GM18873 (cell line): Measurements from ENCODE around the gene ZNF839.
A peak's percentile ranks its signal among the peaks of the same experiment; 100 is the strongest.
"Not testable (repeated sequence)": the region's sequence is repeated elsewhere in the genome, so short reads cannot be mapped to it uniquely, and the experiment has no call there.

Source experiments
- ATAC-seq: cut with Tn5 transposase; IDR thresholded peaks from one replicate; pipeline ENCODE4 v1.9.1; 2021; ENCODE audit warnings: mild to moderate bottlenecking, moderate library complexity, moderate number of reproducible peaks; ENCODE audit not compliant: unreplicated experiment, low FRiP score

ZNF839 gene

GRCh38 chr14:102319351-102320032 is at the start of gene ZNF839:
ZNF839 (plus strand) TSS chr14:102319746; CDS start chr14:102319766, 20 bp downstream.
- peak; percentile 42 for ATAC-seq

DNA sequence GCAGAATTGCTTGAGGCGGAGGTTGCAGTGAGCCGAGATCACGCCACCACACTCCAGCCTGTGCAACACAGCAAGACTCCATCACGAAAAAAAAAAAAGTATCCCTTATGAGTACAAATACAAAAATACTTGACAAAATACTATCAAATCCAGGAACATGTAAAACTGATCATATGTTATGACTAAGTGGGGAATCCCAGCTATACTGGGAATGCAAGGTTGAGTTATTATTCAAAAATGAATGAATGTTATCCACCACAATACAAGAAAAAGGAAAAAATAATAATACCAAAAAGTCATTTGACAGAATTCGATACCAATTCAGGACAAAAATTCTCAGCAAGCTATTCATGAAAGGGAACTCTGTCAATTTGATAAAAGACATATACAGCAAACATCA is 47.2 kb upstream of the ZNF839 start:
- ATAC-seq, result no peak

DNA sequence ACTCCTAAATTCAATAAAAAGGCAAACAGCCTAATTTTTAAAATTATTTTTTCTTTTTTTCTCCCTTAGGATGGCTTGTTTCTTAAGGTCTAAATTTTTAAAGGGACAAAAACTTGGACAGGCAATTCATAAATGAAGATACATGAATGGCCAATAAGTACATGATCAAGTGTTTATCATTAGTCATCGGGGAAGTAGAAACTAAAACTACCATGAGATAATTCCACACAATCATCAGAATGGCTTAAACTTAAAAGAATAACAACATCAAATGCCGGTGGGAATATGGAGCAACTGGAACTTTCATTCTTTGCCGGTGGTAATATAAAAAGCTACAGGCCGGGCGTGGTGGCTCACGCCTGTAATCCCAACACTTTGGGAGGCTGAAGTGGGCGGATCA is 43.7 kb upstream of the ZNF839 start:
- ATAC-seq, result no peak

GRCh38 chr14:102277874-102278630 is 41.5 kb upstream of the ZNF839 start:
- ATAC-seq, result no peak

DNA sequence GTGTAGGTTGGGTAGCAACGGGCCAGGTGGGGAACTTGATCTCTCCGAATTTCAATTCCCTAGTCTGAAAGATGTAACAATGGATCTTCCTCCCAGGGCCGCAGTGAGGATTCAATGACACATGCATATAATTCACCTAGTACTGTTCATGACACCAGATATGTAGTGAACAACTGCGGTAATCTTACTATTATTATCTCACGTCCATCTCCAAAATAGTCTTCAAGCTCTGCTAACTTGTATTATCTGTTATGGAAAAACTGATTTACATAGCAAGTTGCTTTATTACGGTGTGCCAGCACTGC is 41.0 kb upstream of the ZNF839 start:
- no peak for ATAC-seq

GRCh38 chr14:102279282-102279681 is 40.3 kb upstream of the ZNF839 start:
- ATAC-seq, result no peak

DNA sequence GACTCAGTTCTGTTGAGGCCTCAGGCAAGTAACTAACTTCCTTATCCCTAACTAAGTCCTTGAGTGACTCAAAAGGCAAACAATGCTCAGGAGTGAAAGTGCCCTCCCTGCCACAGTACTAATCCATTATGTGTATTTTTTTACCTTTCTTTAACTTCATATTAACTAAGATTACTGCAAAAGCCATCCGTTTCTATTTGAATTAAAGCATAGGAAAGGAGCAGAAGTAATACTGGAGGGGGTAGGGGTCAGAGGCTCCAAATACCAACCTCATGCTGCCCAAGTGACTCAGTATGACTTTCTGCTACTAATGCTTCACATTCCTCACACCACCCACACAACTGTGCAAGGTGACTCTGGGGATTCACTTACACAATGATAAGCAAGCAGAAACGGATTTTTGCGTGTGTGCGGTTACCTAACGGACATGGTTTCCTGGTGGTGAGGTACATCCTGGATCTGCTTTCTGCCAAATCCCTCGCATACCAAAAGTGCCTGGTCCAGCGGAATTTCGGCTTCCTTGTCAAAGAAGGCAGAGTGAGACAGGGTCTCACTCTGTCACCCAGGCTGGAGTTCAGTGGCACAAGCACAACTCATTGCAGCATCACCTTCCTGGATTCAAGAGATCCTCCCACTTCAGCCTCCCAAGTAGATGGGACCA is 39.7 kb upstream of the ZNF839 start:
- ATAC-seq, result no peak

DNA sequence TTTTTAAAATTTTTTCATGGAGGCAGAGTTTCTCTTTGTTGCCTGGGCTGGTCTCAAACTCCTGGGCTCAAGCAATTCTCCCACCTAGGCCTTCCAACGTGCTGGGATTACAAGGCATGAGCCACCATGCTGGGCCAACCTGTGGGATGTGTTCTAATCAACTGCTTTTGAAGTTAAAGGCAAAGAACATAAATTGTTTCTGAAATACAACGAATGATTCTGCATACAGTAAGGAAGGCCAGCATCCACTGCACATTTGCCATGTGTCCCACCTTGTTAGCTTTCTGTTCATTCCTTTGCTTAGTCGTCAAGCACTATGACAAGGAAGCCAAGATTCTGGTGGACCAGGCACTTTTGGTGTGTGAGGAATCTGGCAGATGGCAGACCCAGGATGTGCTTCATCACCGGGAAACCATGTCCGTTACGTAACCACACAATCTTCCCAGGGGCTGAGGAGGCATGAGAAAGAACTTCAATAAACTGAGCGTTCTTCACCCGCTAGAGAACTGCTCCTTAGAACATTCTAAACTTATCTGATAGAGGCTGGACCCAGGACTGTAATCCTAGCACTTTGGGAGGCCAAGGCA is 39.1 kb upstream of the ZNF839 start:
- no peak for ATAC-seq

DNA sequence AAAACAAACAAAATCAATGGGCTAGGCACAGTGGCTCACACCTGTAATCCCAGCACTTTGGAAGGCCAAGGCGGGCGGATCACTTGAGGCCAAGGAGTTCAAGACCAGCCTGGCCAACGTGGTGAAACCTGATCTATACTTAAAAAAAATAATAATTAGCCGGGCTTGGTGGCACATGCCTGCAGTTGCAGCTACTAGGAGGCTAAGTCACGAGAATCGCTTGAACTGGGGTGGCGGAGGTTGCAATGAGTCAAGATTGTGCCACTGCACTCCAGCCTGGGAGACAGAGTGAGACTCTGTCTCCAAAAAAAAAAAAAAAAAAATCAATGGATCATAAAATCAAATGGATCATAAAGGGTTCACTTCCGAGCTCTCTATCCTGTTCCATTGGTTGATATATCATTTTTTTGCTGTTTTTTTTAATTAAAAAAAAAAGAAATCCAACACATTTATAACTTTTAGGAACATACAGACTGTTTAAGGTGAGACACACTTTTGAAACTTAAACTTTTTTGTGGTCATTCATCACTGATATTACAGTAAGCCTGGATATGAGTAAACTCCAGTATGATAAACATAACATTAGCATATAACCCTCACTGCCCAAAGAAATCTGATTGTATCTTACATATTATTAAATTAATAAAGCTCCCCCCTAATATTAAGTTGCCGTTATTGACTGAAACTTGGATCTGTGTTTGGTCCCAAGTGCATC is 36.6 kb upstream of the ZNF839 start:
- ATAC-seq, result no peak

- no peak for ATAC-seq
Observed at GRCh38 chr14:102283631-102284129, 35.9 kb upstream of the ZNF839 start.

GRCh38 chr14:102285106-102285505 is 34.4 kb upstream of the ZNF839 start:
- no peak for ATAC-seq

- ATAC-seq, result no peak
Observed at GRCh38 chr14:102288139-102288538, 31.4 kb upstream of the ZNF839 start.

GRCh38 chr14:102292441-102292840 is 27.1 kb upstream of the ZNF839 start:
- no peak for ATAC-seq

DNA sequence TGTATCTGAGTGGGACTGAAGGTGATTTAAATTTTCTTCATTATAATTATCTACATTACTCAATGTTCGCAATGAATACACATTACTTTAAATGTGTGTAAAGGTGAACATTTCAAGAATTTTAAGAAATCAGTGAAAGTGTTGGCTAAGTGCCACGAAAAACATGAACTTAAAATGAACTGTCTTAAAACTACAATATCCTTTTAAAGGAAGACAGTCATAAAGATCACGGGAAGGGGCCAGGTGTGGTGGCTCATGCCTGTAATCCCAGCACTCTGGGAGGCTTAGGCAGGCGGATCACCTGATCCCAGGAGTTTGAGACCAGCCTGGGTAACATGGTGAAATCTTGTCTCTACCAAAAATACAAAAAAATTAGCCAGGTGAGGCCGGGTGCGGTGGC is 25.8 kb upstream of the ZNF839 start:
- no peak for ATAC-seq

DNA sequence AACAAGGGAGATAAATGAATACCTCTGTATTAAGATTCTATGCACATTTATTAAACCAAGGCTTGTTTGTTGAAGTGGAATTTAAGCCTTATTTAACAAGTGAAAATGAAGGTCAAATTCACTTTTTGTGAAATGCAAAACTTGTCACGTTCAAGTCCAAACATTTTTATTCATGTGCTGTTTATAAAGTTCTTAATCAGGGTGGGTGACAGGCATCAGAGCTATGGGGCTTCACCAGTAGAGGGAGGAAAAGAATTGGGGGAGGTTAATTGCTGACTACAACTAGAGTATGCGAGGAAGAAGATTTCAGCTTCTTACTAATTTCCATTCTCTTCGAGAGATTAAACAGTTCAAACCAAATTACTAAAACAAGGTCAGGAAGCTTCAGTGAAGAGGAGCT is 24.3 kb upstream of the ZNF839 start:
- no peak for ATAC-seq

- ATAC-seq, result no peak
Observed at GRCh38 chr14:102297436-102298170, 21.9 kb upstream of the ZNF839 start.

DNA sequence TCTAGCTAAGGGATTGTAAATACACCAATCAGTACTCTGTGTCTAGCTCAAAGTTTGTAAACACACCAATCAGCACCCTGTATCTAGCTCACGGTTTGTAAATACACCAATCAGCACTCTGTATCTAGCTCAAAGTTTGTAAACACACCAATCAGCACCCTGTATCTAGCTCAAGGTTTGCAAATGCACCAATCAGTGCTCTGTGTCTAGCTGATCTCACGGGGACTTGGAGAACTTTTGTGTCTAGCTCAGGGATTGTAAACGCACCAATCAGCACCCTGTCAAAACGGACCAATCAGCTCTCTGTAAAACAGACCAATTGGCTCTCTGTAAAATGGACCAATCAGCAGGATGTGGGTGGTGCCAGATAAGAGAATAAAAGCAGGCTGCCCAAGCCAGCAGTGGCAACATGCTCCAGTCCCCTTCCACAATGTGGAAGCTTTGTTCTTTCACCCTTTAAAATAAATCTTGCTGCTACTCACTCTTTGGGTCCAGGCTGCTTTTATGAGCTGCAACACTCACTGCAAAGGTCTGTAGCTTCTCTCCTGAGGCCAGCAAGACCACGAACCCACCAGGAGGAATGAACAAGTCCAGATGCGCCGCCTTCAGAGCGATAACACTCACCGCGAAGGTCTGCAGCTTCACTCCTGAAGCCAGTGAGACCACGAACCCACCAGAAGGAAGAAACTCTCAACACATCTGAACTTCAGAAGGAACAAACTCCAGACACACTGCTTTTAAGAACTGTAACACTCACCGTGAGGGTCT is 21.1 kb upstream of the ZNF839 start:
- ATAC-seq, result not testable (repeated sequence)

DNA sequence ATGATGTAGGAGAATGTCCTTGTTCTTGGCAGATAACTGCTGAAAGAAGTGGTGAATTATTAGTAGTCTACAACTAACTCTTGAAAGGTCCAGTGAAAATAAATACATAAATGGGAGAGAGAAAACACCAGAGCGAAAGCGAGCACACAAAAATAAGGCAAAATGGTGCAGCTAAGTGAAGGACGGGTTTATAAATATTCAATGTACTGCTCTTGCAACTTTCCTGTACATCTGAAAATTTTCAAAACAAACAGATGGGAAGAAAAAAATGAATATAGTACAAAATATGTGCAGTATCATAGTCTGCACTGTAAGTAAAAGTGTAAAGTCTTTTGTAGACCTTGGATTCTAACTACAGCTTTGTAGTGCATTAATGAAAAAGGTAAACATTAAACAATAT is 15.9 kb upstream of the ZNF839 start:
- no peak for ATAC-seq
